Endothelial cell (in vitro differentiated cells): ENCODE measurements around the gene ADCY3. TPM values are rescaled to one million over a fixed set of nuclear protein-coding genes. Genes with fewer than 3 reads are reported as not detected.

Experiments used
- DNase-seq: peaks from one replicate; pipeline ENCODE4 v3.0.0; 2021; ENCODE audit warnings: low spot score
- H3K27ac Mint-ChIP-seq: one replicate; pipeline ENCODE4 v1.8.0; 2021; ENCODE audit warnings: mixed read lengths, inconsistent platforms; ENCODE audit not compliant: unreplicated experiment
- H3K27me3 Mint-ChIP-seq: one replicate; pipeline ENCODE4 v1.8.0; 2021; ENCODE audit warnings: mild to moderate bottlenecking, moderate library complexity, mixed read lengths, inconsistent platforms; ENCODE audit not compliant: unreplicated experiment
- H3K36me3 Mint-ChIP-seq: one replicate; pipeline ENCODE4 v1.8.0; 2021; ENCODE audit warnings: mild to moderate bottlenecking, low read depth, mixed read lengths, inconsistent platforms; ENCODE audit not compliant: unreplicated experiment
- H3K4me1 Mint-ChIP-seq: one replicate; pipeline ENCODE4 v1.8.0; 2021; ENCODE audit warnings: mild to moderate bottlenecking, mixed read lengths, inconsistent platforms; ENCODE audit not compliant: unreplicated experiment
- H3K4me3 Mint-ChIP-seq: one replicate; pipeline ENCODE4 v1.8.0; 2021; ENCODE audit warnings: mild to moderate bottlenecking, mixed read lengths, inconsistent platforms; ENCODE audit not compliant: unreplicated experiment
- H3K9me3 Mint-ChIP-seq: one replicate; pipeline ENCODE4 v1.8.0; 2021; ENCODE audit warnings: mixed read lengths, inconsistent platforms; ENCODE audit not compliant: unreplicated experiment
- total RNA-seq: library from RNA; stranded (reverse); fragmentation: NEBNext Ultra II Directional; extraction: Animal tissue kit (Norgen Biotek cat#: 25700); gene quantifications from one replicate; pipeline ENCODE4 v1.2.1, GENCODE V29; 2021; ENCODE audit not compliant: unreplicated experiment
- TF ChIP-seq, protein P1 (sequence below): fragments of 200-600 bp; sonication (generic); IDR thresholded peaks from one replicate; pipeline ENCODE4 v1.5.0; 2021; ENCODE audit warnings: antibody characterized with exemption; ENCODE audit not compliant: unreplicated experiment

Gene ADCY3
- total RNA-seq, 1 donor from 2014 or later, result 88.0 TPM

DNA sequence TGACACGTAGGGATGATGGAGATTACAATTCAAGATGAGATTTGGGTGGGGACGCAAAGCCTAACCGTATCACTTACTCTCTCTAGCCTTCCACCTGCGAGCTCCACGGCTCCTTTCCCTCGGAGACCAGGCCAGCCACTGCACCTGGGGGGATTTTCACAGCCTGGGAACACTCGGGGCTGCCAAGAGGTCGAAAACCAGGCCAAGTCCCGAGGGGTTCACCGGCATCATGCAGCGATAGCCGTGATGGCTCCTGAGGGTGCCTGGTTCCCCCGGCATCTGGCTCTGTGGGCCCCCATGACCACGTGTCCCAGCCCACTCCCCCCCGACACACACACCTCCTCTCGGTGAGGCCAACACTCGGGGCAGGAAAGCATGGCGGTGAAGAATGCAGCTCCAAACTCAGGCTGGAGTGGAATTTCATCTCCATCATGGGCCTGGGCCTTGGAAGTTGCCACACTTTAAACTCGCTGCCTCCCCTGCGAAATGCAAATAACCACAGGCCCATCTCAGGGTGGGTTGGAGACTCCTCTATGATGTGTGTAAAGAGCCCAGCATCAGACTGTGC, 32.6 kb downstream of the ADCY3 start:
- Mint-ChIP-seq H3K27ac (peak overlapping the region; percentile 42), H3K27me3 (peaks cover 3% of the 10 kb centered on the region), H3K4me1 (peaks cover 28% of the 10 kb centered on the region), H3K4me3 (no peak overlapping the region), H3K36me3 (peaks cover 13% of the 10 kb centered on the region), H3K9me3 (no peaks in the 10 kb centered on the region)
- DNase-seq, result no peak
- TF ChIP-seq, protein P1, sequence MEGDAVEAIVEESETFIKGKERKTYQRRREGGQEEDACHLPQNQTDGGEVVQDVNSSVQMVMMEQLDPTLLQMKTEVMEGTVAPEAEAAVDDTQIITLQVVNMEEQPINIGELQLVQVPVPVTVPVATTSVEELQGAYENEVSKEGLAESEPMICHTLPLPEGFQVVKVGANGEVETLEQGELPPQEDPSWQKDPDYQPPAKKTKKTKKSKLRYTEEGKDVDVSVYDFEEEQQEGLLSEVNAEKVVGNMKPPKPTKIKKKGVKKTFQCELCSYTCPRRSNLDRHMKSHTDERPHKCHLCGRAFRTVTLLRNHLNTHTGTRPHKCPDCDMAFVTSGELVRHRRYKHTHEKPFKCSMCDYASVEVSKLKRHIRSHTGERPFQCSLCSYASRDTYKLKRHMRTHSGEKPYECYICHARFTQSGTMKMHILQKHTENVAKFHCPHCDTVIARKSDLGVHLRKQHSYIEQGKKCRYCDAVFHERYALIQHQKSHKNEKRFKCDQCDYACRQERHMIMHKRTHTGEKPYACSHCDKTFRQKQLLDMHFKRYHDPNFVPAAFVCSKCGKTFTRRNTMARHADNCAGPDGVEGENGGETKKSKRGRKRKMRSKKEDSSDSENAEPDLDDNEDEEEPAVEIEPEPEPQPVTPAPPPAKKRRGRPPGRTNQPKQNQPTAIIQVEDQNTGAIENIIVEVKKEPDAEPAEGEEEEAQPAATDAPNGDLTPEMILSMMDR, result no peak

DNA sequence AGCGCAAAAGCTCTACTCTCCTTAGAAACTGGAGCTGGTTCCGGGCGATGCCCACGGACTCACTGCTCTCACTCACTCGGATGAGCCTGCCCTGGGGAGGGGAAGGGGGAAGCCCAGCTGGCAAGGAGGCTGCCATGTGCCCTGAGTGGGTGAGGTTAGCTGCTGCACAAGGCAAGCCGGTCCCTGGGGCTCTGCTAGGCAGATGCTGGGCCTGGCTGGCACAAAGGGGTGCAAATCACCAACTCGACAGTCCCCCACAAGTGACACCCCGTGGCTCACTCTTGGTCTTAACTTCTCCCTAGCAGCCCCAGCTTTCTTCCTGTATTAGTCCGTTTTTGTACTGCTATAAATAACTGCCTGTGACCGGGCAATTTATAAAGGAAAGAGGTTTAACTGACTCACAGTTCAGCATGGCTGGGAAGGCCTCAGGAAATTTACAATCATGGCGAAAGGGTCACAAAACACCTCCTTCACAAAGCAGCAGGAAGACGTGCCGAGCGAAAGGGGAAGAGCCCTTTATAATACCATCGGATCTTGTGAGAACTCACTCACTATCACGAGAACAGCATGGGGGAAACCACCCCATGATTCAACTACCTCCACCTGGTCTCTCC, 33.2 kb downstream of the ADCY3 start:
- no peaks in the 10 kb centered on the region for H3K9me3 Mint-ChIP-seq
- H3K4me3 Mint-ChIP-seq, result no peak overlapping the region
- H3K4me1 Mint-ChIP-seq, result peaks cover 30% of the 10 kb centered on the region
- TF ChIP-seq, protein P1, result no peak
- peaks cover 3% of the 10 kb centered on the region for H3K27me3 Mint-ChIP-seq
- no peak for DNase-seq
- H3K27ac Mint-ChIP-seq, result peak overlapping the region; percentile 42
- H3K36me3 Mint-ChIP-seq, result peaks cover 13% of the 10 kb centered on the region

DNA sequence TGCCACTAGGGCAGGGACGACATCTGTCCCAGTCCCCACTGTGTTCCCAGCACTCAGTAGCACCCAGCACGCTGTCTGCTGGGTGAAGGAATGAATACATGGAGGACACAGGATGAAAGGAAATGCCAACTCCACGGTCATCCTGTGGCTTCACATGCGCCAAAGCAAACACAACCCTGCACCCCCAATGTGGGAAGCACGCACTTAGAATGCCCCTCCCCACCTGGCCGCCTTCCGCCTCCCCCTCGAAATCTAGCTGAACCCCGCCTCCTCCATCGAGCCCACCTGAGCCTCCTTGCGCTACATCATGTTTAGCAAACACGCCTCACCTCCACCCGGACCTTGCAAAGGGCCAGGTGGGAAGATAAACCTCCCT, 33.9 kb downstream of the ADCY3 start:
- TF ChIP-seq, protein P1, result no peak
- Mint-ChIP-seq H3K27me3 (peaks cover 3% of the 10 kb centered on the region), H3K36me3 (peaks cover 13% of the 10 kb centered on the region), H3K4me3 (no peak overlapping the region), H3K4me1 (peaks cover 32% of the 10 kb centered on the region), H3K9me3 (no peaks in the 10 kb centered on the region), H3K27ac (peak overlapping the region; percentile 5)
- no peak for DNase-seq

DNA sequence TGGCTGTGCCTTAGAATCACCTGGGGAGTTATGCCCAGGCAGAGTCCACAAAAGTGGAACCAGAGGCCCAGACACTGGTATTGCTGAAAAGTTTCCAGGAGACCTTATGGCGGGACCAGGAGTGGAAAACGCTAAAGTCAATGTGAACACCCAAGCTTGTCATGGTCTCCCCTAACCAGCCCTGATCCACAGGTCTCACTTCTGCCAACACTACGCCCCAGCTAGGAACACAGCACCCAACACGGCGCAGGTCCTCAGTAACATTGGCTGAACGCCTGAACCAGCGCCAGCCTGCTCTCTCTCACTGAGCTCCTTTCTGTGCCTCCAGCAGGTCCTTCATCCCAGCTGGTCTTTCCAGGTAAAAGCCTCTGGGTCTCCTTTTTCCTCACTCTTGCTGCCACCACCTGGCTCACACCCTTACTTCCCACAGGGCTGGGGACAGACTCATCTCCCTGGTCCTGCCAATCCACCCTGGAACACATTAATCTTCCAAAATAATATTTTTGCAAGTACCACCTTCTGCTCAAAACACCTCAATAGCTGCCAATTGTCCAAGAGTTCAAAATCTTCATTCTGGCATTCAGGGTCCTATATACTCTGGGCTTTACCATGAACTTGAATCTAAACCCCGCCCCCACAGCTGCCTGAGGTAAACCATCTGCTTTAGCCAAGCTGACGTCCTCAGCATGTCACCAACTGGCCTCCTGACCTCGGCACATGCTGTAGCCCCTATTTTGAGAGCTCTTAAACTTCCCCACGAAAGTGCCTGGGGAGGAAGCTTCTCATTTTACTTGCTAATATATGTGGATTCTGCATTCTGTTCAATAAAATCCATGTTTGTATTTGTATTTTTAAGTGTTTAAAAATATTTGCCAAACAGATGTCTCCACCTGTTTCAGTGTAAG, 34.6 kb downstream of the ADCY3 start:
- Mint-ChIP-seq H3K9me3 (no peaks in the 10 kb centered on the region), H3K4me1 (peaks cover 34% of the 10 kb centered on the region), H3K27ac (no peak overlapping the region), H3K36me3 (peaks cover 15% of the 10 kb centered on the region), H3K27me3 (peaks cover 3% of the 10 kb centered on the region), H3K4me3 (peak overlapping the region; percentile 53)
- DNase-seq, result no peak
- TF ChIP-seq, protein P1, result no peak
